ENCODE measurements around the gene CLEC7A.

CLEC7A gene

GRCh38 chr12:10132850-10133370 is 2.9 kb upstream of the CLEC7A start:
- no peak for DNase-seq (ENCODE audit: low read depth, low spot score)
- ChIA-PET POLR2A (no interaction called here), CTCF (interaction anchor here (1.0 to 1.4 kb wide), 2 partner anchors 18 to 386 kb away, joined by 3 read pairs; no protein-coding TSS in a partner anchor)
- H3K4me3 ChIP-seq (ENCODE audit: low read depth, low read length): no peak overlapping the region
- TF ChIP-seq CTCF (IDR thresholded peaks at IDR 0.05; ENCODE audit: insufficient read depth, low read length, missing control alignments): no peak

- CTCF ChIA-PET: interaction anchor here (0.7 to 2.1 kb wide), 4 partner anchors 8 to 99 kb away, joined by 3 to 10 read pairs (median 4); no protein-coding TSS in a partner anchor
- POLR2A ChIA-PET: no interaction called here
- H3K4me3 ChIP-seq (ENCODE audit: low read depth, low read length): no peak overlapping the region
- no peak for DNase-seq (ENCODE audit: low read depth, low spot score)
- no peak for TF ChIP-seq CTCF (IDR thresholded peaks at IDR 0.05; ENCODE audit: insufficient read depth, low read length, missing control alignments)
These were observed 1.2 kb upstream of the CLEC7A start for GRCh38 chr12:10131111-10131690.

GRCh38 chr12:10128687-10129086 is 1.3 kb downstream of the CLEC7A start:
- POLR2A ChIA-PET: no interaction called here
- H3K4me3 ChIP-seq (ENCODE audit: low read depth, low read length): no peak overlapping the region
- DNase-seq (ENCODE audit: low read depth, low spot score): no peak
- CTCF ChIA-PET: no interaction called here
- TF ChIP-seq CTCF (IDR thresholded peaks at IDR 0.05; ENCODE audit: insufficient read depth, low read length, missing control alignments): no peak

GRCh38 chr12:10126413-10126812 is 3.6 kb downstream of the CLEC7A start:
- DNase-seq (ENCODE audit: low read depth, low spot score): no peak
- H3K4me3 ChIP-seq (ENCODE audit: low read depth, low read length): no peak overlapping the region
- ChIA-PET POLR2A (no interaction called here), CTCF (interaction anchor here (0.5 to 0.9 kb wide), 2 partner anchors 34 to 116 kb away, joined by 3 read pairs; no protein-coding TSS in a partner anchor)
- no peak for TF ChIP-seq CTCF (IDR thresholded peaks at IDR 0.05; ENCODE audit: insufficient read depth, low read length, missing control alignments)

- no peak overlapping the region for H3K4me3 ChIP-seq (ENCODE audit: low read depth, low read length)
- ChIA-PET POLR2A (no interaction called here), CTCF (no interaction called here)
- DNase-seq (ENCODE audit: low read depth, low spot score): no peak
- no peak for TF ChIP-seq CTCF (IDR thresholded peaks at IDR 0.05; ENCODE audit: insufficient read depth, low read length, missing control alignments)
These were observed 7.3 kb downstream of the CLEC7A start for GRCh38 chr12:10122689-10123088.

- DNase-seq (ENCODE audit: low read depth, low spot score): no peak
- H3K4me3 ChIP-seq (ENCODE audit: low read depth, low read length): no peak overlapping the region
- ChIA-PET POLR2A (no interaction called here), CTCF (no interaction called here)
- no peak for TF ChIP-seq CTCF (IDR thresholded peaks at IDR 0.05; ENCODE audit: insufficient read depth, low read length, missing control alignments)
These were observed 8.7 kb downstream of the CLEC7A start for GRCh38 chr12:10121278-10121677.
